HepG2 (cell line): Measurements from ENCODE around the gene FBXW12. TPM values are rescaled to one million over a fixed set of nuclear protein-coding genes. Genes with fewer than 3 reads are reported as not detected.

Experiments
- ARID2 ChIP-seq: sonication (generic); formaldehyde crosslinking; IDR thresholded peaks from 2 replicates; pipeline ENCODE4 v1.8.1; 2022; ENCODE audit warnings: mild to moderate bottlenecking, missing genetic modification reagents, borderline replicate concordance
- ATRX ChIP-seq: sonication (generic); formaldehyde crosslinking; IDR thresholded peaks from 2 replicates; pipeline ENCODE4 v1.4.0; 2020; ENCODE audit warnings: missing genetic modification reagents, borderline replicate concordance
- BORCS8-MEF2B ChIP-seq: sonication (generic); formaldehyde crosslinking; IDR thresholded peaks from 2 replicates; pipeline ENCODE4 v1.8.0; 2022; ENCODE audit warnings: mild to moderate bottlenecking, missing genetic modification reagents
- HMGA1 ChIP-seq: sonication (generic); formaldehyde crosslinking; conservative IDR thresholded peaks from 2 replicates; pipeline ENCODE4 v1.4.0; 2020; ENCODE audit warnings: missing genetic modification reagents
- MED1 ChIP-seq: sonication (generic); formaldehyde crosslinking; IDR thresholded peaks from 2 replicates; pipeline ENCODE4 v1.4.0; 2020; ENCODE audit warnings: missing genetic modification reagents
- PAWR ChIP-seq: sonication (generic); formaldehyde crosslinking; IDR thresholded peaks from 2 replicates; pipeline ENCODE4 v1.4.0; 2020; ENCODE audit warnings: missing genetic modification reagents, mild to moderate bottlenecking, borderline replicate concordance
- ZBTB3 ChIP-seq: sonication (generic); formaldehyde crosslinking; IDR thresholded peaks from 2 replicates; pipeline ENCODE4 v1.4.0; 2020; ENCODE audit warnings: low read depth, mild to moderate bottlenecking, moderate library complexity, missing genetic modification reagents, borderline replicate concordance
- ZBTB33 ChIP-seq: sonication (generic); formaldehyde crosslinking; IDR thresholded peaks from 2 replicates; pipeline ENCODE4 v1.4.0; 2020; ENCODE audit warnings: missing genetic modification reagents
- ZSCAN30 ChIP-seq: sonication (generic); formaldehyde crosslinking; IDR thresholded peaks from 2 replicates; pipeline ENCODE4 v1.5.0; 2020; ENCODE audit warnings: mild to moderate bottlenecking, missing genetic modification reagents
- ZSCAN31 ChIP-seq: sonication (generic); formaldehyde crosslinking; IDR thresholded peaks from 2 replicates; pipeline ENCODE4 v1.5.0; 2020; ENCODE audit warnings: low read depth, mild to moderate bottlenecking, missing genetic modification reagents
- polyA plus RNA-seq, 8 experiments: library from polyadenylated mRNA; depleted of rRNA in 3 of 8; stranded (reverse) in 7 of 8; unstranded in 1 of 8; fragments of >200 nt; fragmentation: Illumina TruSeq in 4 of 8; extraction: Trizol in 4 of 8; gene quantifications; 2 replicates each; pipeline versions ENCODE4 v1.2.1 to v1.2.3, GENCODE V29; 2011 to 2016; ENCODE audit warnings: low read depth in 4 of 8, missing spikeins in 1 of 8, mixed read lengths in 1 of 8; ENCODE audit not compliant: insufficient read depth in 1 of 8
- total RNA-seq, 5 experiments: library from RNA; depleted of rRNA; stranded (reverse); fragments of >200 nt; fragmentation: Illumina TruSeq; extraction: Trizol; gene quantifications; 2 replicates each; pipeline ENCODE4 v1.2.3, GENCODE V29; 2016; ENCODE audit warnings: low read depth in 1 of 5
- TF ChIP-seq, protein P1 (sequence below): IDR thresholded peaks from 2 replicates; pipeline ENCODE4 v1.6.1; 2016; ENCODE audit warnings: missing biosample characterization, missing genetic modification reagents, low read depth
- TF ChIP-seq, protein P2 (sequence below): sonication (generic); formaldehyde crosslinking; IDR thresholded peaks from 2 replicates; pipeline ENCODE4 v1.5.0; 2020; ENCODE audit warnings: missing genetic modification reagents
- TF ChIP-seq, protein P3 (sequence below): fragments of 450-650 bp; IDR thresholded peaks from 2 replicates; pipeline ENCODE4 v1.6.1; 2016
- TF ChIP-seq, protein P4 (sequence below): IDR thresholded peaks from 2 replicates; pipeline ENCODE4 v1.6.1; 2016

The FBXW12 gene
- total and polyA plus RNA-seq, 2 of the 13 experiments (the other 11 are each of a cell fraction or from before 2014, with no cell fraction given) = not detected

- TF ChIP-seq ATRX (CRISPR knock-in tag) = no peak
- TF ChIP-seq, protein P1, sequence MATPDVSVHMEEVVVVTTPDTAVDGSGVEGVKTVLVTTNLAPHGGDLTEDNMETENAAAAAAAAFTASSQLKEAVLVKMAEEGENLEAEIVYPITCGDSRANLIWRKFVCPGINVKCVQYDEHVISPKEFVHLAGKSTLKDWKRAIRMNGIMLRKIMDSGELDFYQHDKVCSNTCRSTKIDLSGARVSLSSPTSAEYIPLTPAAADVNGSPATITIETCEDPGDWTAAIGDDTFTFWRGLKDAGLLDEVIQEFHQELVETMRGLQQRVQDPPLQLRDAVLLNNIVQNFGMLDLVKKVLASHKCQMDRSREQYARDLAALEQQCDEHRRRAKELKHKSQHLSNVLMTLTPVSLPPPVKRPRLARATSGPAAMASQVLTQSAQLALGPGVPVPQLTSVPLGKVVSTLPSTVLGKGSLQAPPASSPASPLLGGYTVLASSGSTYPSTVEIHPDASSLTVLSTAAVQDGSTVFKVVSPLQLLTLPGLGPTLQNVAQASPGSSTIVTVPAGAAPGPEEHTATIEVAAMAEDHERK = no peak
- TF ChIP-seq HMGA1 = no peak
- TF ChIP-seq, protein P2, sequence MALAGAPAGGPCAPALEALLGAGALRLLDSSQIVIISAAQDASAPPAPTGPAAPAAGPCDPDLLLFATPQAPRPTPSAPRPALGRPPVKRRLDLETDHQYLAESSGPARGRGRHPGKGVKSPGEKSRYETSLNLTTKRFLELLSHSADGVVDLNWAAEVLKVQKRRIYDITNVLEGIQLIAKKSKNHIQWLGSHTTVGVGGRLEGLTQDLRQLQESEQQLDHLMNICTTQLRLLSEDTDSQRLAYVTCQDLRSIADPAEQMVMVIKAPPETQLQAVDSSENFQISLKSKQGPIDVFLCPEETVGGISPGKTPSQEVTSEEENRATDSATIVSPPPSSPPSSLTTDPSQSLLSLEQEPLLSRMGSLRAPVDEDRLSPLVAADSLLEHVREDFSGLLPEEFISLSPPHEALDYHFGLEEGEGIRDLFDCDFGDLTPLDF (CRISPR knock-in tag) = peak; percentile 82
- TF ChIP-seq ZBTB3 = no peak; the same call in 1 of the 2 replicates
- TF ChIP-seq MED1 = peak; percentile 62
- no peak for TF ChIP-seq ZSCAN30 (CRISPR knock-in tag)
- peak; percentile 90 for TF ChIP-seq ZSCAN31 (CRISPR knock-in tag)
- TF ChIP-seq ARID2 (CRISPR knock-in tag) = peak; percentile 71; the same call in 1 of the 2 replicates
- TF ChIP-seq, protein P3, sequence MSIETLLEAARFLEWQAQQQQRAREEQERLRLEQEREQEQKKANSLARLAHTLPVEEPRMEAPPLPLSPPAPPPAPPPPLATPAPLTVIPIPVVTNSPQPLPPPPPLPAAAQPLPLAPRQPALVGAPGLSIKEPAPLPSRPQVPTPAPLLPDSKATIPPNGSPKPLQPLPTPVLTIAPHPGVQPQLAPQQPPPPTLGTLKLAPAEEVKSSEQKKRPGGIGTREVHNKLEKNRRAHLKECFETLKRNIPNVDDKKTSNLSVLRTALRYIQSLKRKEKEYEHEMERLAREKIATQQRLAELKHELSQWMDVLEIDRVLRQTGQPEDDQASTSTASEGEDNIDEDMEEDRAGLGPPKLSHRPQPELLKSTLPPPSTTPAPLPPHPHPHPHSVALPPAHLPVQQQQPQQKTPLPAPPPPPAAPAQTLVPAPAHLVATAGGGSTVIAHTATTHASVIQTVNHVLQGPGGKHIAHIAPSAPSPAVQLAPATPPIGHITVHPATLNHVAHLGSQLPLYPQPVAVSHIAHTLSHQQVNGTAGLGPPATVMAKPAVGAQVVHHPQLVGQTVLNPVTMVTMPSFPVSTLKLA = no peak
- TF ChIP-seq PAWR (CRISPR knock-in tag) = no peak
- peak; percentile 62 for TF ChIP-seq BORCS8-MEF2B (CRISPR knock-in tag)
- TF ChIP-seq ZBTB33 (CRISPR knock-in tag) = peak; percentile 40
- TF ChIP-seq, protein P4, sequence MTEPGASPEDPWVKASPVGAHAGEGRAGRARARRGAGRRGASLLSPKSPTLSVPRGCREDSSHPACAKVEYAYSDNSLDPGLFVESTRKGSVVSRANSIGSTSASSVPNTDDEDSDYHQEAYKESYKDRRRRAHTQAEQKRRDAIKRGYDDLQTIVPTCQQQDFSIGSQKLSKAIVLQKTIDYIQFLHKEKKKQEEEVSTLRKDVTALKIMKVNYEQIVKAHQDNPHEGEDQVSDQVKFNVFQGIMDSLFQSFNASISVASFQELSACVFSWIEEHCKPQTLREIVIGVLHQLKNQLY = 0 out of 2 replicates have a peak, but pooled peaks have one; percentile 36
Measured at GRCh38 chr3:48439820-48440589, 68.0 kb downstream of the FBXW12 start, which contains the start of the genes CCDC51 and TMA7 (continued).
